GM21528 (cell line): Measurements from ENCODE around the gene BID.
"Not testable (repeated sequence)": the region's sequence is repeated elsewhere in the genome, so short reads cannot be mapped to it uniquely, and the experiment has no call there.

Experiments used
- ATAC-seq: cut with Tn5 transposase; IDR thresholded peaks from one replicate; pipeline ENCODE4 v1.9.1; 2021; ENCODE audit warnings: mild to moderate bottlenecking, moderate library complexity; ENCODE audit not compliant: unreplicated experiment, low FRiP score

BID gene

GRCh38 chr22:17772249-17772957 lies 1.9 kb downstream of the BID start:
- no peak for ATAC-seq

GRCh38 chr22:17770180-17771077 lies 3.8 kb downstream of the BID start:
- ATAC-seq = no peak

GRCh38 chr22:17769716-17770082 lies 4.6 kb downstream of the BID start:
- no peak for ATAC-seq

GRCh38 chr22:17769013-17769715 lies 5.1 kb downstream of the BID start:
- ATAC-seq = no peak

GRCh38 chr22:17767233-17768065 lies 6.8 kb downstream of the BID start:
- ATAC-seq = no peak

GRCh38 chr22:17764852-17765251 lies 9.4 kb downstream of the BID start:
- not testable (repeated sequence) for ATAC-seq

- ATAC-seq = no peak
These were observed 10.2 kb downstream of the BID start for GRCh38 chr22:17764036-17764435.

GRCh38 chr22:17763442-17763841 lies 10.8 kb downstream of the BID start:
- not testable (repeated sequence) for ATAC-seq

- ATAC-seq = no peak
These were observed 13.2 kb downstream of the BID start for GRCh38 chr22:17761138-17761488.

- ATAC-seq = no peak
These were observed 19.9 kb downstream of the BID start for GRCh38 chr22:17754233-17754925.

GRCh38 chr22:17753401-17753989 lies 20.8 kb downstream of the BID start:
- ATAC-seq = no peak

- no peak for ATAC-seq
These were observed 22.7 kb downstream of the BID start for GRCh38 chr22:17751596-17751995.

- no peak for ATAC-seq
These were observed 24.5 kb downstream of the BID start for GRCh38 chr22:17749605-17750395.

GRCh38 chr22:17748555-17749353 lies 25.5 kb downstream of the BID start:
- ATAC-seq = no peak

- no peak for ATAC-seq
These were observed 27.4 kb downstream of the BID start for GRCh38 chr22:17746916-17747315.

- ATAC-seq = no peak
These were observed 29.8 kb downstream of the BID start for GRCh38 chr22:17744430-17744829.

- ATAC-seq = no peak
These were observed 30.4 kb downstream of the BID start for GRCh38 chr22:17743661-17744411.
